HG03196 (cell line): ENCODE results near the gene GAL3ST2.
"Not testable (repeated sequence)": the region's sequence is repeated elsewhere in the genome, so short reads cannot be mapped to it uniquely, and the experiment has no call there.

Experiments
- ATAC-seq: cut with Tn5 transposase; IDR thresholded peaks from one replicate; pipeline ENCODE4 v1.9.1; 2021; ENCODE audit not compliant: unreplicated experiment

GAL3ST2 gene

GRCh38 chr2:241791385-241791784, 14.8 kb downstream of the GAL3ST2 start:
- not testable (repeated sequence) for ATAC-seq

- no peak for ATAC-seq
Observed at GRCh38 chr2:241793385-241793784, 16.8 kb downstream of the GAL3ST2 start.

- ATAC-seq = no peak
Observed at GRCh38 chr2:241794250-241794823, 17.7 kb downstream of the GAL3ST2 start.

- ATAC-seq = no peak
Observed at GRCh38 chr2:241795021-241795999, 18.7 kb downstream of the GAL3ST2 start.

GRCh38 chr2:241796209-241796608, 19.6 kb downstream of the GAL3ST2 start:
- no peak for ATAC-seq

GRCh38 chr2:241796610-241797138, 20.1 kb downstream of the GAL3ST2 start:
- no peak for ATAC-seq

GRCh38 chr2:241797441-241798080, 20.9 kb downstream of the GAL3ST2 start:
- no peak for ATAC-seq

GRCh38 chr2:241798081-241798630, 21.5 kb downstream of the GAL3ST2 start:
- ATAC-seq = no peak

- no peak for ATAC-seq
Observed at GRCh38 chr2:241798631-241799521, 22.3 kb downstream of the GAL3ST2 start.

- ATAC-seq = no peak
Observed at GRCh38 chr2:241799522-241800197, 23.0 kb downstream of the GAL3ST2 start.

- not testable (repeated sequence) for ATAC-seq
Observed at GRCh38 chr2:241800198-241800903, 23.7 kb downstream of the GAL3ST2 start.

- ATAC-seq = no peak
Observed at GRCh38 chr2:241801611-241802420, 25.2 kb downstream of the GAL3ST2 start.

GRCh38 chr2:241802421-241803318, 26.0 kb downstream of the GAL3ST2 start:
- no peak for ATAC-seq

GRCh38 chr2:241803387-241804325, 27.0 kb downstream of the GAL3ST2 start:
- ATAC-seq = no peak

- no peak for ATAC-seq
Observed at GRCh38 chr2:241804326-241805229, 28.0 kb downstream of the GAL3ST2 start.
